ENCODE results near the gene GUCY1A2.

Gene GUCY1A2

GRCh38 chr11:106879832-106880546 is 138.3 kb downstream of the GUCY1A2 start:
- no peak for TF ChIP-seq CTCF (IDR thresholded peaks at IDR 0.05; ENCODE audit: insufficient read depth, low read length, poor library complexity, severe bottlenecking)
- DNase-seq (ENCODE audit: extremely low read depth, insufficient read length): no peak

GRCh38 chr11:106879029-106879428 is 139.2 kb downstream of the GUCY1A2 start:
- no peak for DNase-seq (ENCODE audit: extremely low read depth, insufficient read length)
- TF ChIP-seq CTCF (IDR thresholded peaks at IDR 0.05; ENCODE audit: insufficient read depth, low read length, poor library complexity, severe bottlenecking): no peak
- H3K27me3 ChIP-seq (replicated peaks; ENCODE audit: control insufficient read depth, insufficient read depth, low read length): no peaks in the 10 kb centered on the region
- H3K36me3 ChIP-seq (ENCODE audit: control insufficient read depth, insufficient read depth, low read length): no peaks in the 10 kb centered on the region
- no peak overlapping the region for H3K4me3 ChIP-seq (replicated peaks; ENCODE audit: low read depth, low read length)

More at GRCh38 chr11:106879832-106880546, 138.3 kb downstream of the GUCY1A2 start:
- no peaks in the 10 kb centered on the region for H3K36me3 ChIP-seq (ENCODE audit: control insufficient read depth, insufficient read depth, low read length)
- H3K4me3 ChIP-seq (replicated peaks; ENCODE audit: low read depth, low read length): no peak overlapping the region
- H3K27me3 ChIP-seq (replicated peaks; ENCODE audit: control insufficient read depth, insufficient read depth, low read length): no peaks in the 10 kb centered on the region

- no peak overlapping the region for H3K4me3 ChIP-seq (replicated peaks; ENCODE audit: low read depth, low read length)
- DNase-seq (ENCODE audit: extremely low read depth, insufficient read length): no peak
- no peak for TF ChIP-seq CTCF (IDR thresholded peaks at IDR 0.05; ENCODE audit: insufficient read depth, low read length, poor library complexity, severe bottlenecking)
- no peaks in the 10 kb centered on the region for H3K27me3 ChIP-seq (replicated peaks; ENCODE audit: control insufficient read depth, insufficient read depth, low read length)
- no peaks in the 10 kb centered on the region for H3K36me3 ChIP-seq (ENCODE audit: control insufficient read depth, insufficient read depth, low read length)
These were observed 143.3 kb downstream of the GUCY1A2 start for GRCh38 chr11:106875013-106875412.

GRCh38 chr11:106872246-106872645 is 146.0 kb downstream of the GUCY1A2 start:
- TF ChIP-seq CTCF (IDR thresholded peaks at IDR 0.05; ENCODE audit: insufficient read depth, low read length, poor library complexity, severe bottlenecking): no peak
- DNase-seq (ENCODE audit: extremely low read depth, insufficient read length): no peak
- H3K36me3 ChIP-seq (ENCODE audit: control insufficient read depth, insufficient read depth, low read length): no peaks in the 10 kb centered on the region
- H3K27me3 ChIP-seq (replicated peaks; ENCODE audit: control insufficient read depth, insufficient read depth, low read length): no peaks in the 10 kb centered on the region
- H3K4me3 ChIP-seq (replicated peaks; ENCODE audit: low read depth, low read length): no peak overlapping the region

GRCh38 chr11:106858200-106858599 is 160.1 kb downstream of the GUCY1A2 start:
- H3K36me3 ChIP-seq (ENCODE audit: control insufficient read depth, insufficient read depth, low read length): no peaks in the 10 kb centered on the region
- DNase-seq (ENCODE audit: extremely low read depth, insufficient read length): no peak
- H3K27me3 ChIP-seq (replicated peaks; ENCODE audit: control insufficient read depth, insufficient read depth, low read length): no peaks in the 10 kb centered on the region
- H3K4me3 ChIP-seq (replicated peaks; ENCODE audit: low read depth, low read length): no peak overlapping the region
- no peak for TF ChIP-seq CTCF (IDR thresholded peaks at IDR 0.05; ENCODE audit: insufficient read depth, low read length, poor library complexity, severe bottlenecking)

GRCh38 chr11:106856566-106856965 is 161.7 kb downstream of the GUCY1A2 start:
- no peak for TF ChIP-seq CTCF (IDR thresholded peaks at IDR 0.05; ENCODE audit: insufficient read depth, low read length, poor library complexity, severe bottlenecking)
- no peaks in the 10 kb centered on the region for H3K36me3 ChIP-seq (ENCODE audit: control insufficient read depth, insufficient read depth, low read length)
- no peak for DNase-seq (ENCODE audit: extremely low read depth, insufficient read length)
- H3K4me3 ChIP-seq (replicated peaks; ENCODE audit: low read depth, low read length): no peak overlapping the region
- no peaks in the 10 kb centered on the region for H3K27me3 ChIP-seq (replicated peaks; ENCODE audit: control insufficient read depth, insufficient read depth, low read length)
